Measurements from ENCODE around the gene RAP1GAP. TPM values are rescaled to one million over a fixed set of nuclear protein-coding genes. Genes with fewer than 3 reads are reported as not detected.
A peak's percentile ranks its signal among the peaks of the same experiment; 100 is the strongest.

RAP1GAP gene
- total and polyA plus RNA-seq, 9 of the 15 experiments (the other 6 are each of a cell fraction or from before 2014, with no cell fraction given) = 0.29 to 30.2 (median 19.2) TPM

GRCh38 chr1:21651214-21652042 is 17.7 kb downstream of the RAP1GAP start (continued):
- TF ChIP-seq RREB1 (CRISPR knock-in tag; IDR thresholded peaks at IDR 0.05) (no peak), ELF4 (CRISPR knock-in tag; IDR thresholded peaks at IDR 0.05) (peak; percentile 20; the same call in 1 of the 2 replicates), MNT (conservative IDR thresholded peaks at IDR 0.05) (peak; percentile 1 to 80), KDM1A (IDR thresholded peaks at IDR 0.05) (peak in 1 of 2 experiments; percentile 82; a peak in 1 of 4 replicates), ETS1 (conservative IDR thresholded peaks at IDR 0.05; ENCODE audit: control insufficient read depth, low read depth, low read length) (peak; percentile 54), HCFC1 (IDR thresholded peaks at IDR 0.05; ENCODE audit: low read depth, low read length) (0 out of 2 replicates have a peak, but pooled peaks have one; percentile 5), ZKSCAN1 (IDR thresholded peaks at IDR 0.05; ENCODE audit: low read depth, low read length) (no peak), CBFA2T3 (IDR thresholded peaks at IDR 0.05) (peak; percentile 17; the same call in 1 of the 2 replicates), NONO (IDR thresholded peaks at IDR 0.05; ENCODE audit: low read depth in 2 of 2, low read length in 1 of 2) (peak in 1 of 2 experiments; percentile 57; a peak in 1 of 4 replicates), CCNT2 (IDR thresholded peaks at IDR 0.05; ENCODE audit: borderline replicate concordance, extremely low read depth, insufficient read length, low read depth, low read length) (peak; percentile 69), XRCC3 (IDR thresholded peaks at IDR 0.05) (no peak), CTCFL (IDR thresholded peaks at IDR 0.05; ENCODE audit: borderline replicate concordance, insufficient read depth, low read depth, low read length, poor library complexity, severe bottlenecking) (no peak)

All from K562 (cell line).